ENCODE results near the gene TRPC5OS. TPM values are rescaled to one million over a fixed set of nuclear protein-coding genes. Genes with fewer than 3 reads are reported as not detected.
A peak's percentile ranks its signal among the peaks of the same experiment; 100 is the strongest.

TRPC5OS gene
- total RNA-seq, 1 donor from 2014 or later, result not detected

DNA sequence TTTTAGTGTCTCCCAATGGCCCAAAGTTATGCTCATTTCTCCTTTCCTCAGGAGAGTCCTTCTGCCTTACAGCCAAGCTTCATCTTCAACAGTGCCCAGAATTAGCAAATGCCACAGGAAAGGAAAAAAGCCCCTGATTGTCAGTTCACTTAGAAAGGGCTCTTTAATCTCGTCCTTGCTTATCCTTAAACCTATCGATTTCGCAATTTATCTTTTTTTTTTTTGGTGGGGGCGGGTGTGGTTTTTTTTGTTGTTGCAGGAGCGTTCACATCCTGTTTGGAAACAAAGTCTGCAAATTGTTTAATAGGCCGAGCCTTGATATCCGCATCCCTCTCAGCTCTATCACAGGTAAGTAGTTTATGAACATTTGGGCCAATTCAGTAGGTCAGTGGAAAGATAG is 20.2 kb downstream of the TRPC5OS start:
- no peak for DNase-seq (ENCODE audit: low read depth)

DNA sequence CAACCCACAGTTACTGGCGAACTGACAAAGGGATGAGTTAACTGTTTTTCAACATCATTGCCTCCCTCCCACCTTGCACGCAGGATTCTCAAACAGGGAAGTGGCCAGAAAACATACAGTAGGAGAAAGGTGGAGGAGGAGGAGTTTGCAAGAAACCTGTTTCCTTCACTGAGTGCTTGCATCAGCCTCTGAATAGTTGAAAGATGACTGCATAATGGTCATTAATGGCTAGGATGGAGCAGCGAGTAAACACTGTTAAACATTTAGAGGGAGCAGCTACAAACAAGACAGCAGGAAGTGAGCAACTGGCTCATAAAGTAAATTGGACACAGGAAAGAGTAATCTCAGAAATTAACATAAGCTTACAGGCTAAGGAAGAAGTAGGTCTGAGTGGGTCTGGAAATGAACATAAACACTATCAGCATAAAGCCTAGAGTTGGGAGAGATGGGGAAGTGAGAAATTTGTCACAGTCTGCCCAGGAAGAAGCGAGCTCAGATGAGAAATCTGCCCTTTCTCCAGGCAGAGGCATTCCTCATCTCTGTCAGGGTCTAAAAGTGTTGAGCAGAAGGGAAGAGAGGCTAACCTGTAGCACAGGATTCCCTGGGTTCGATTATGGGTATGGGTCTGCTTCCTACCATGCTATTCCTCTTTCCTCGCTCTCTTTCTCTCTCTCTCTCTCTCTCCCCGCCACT is 38.6 kb downstream of the TRPC5OS start:
- peak; percentile 78 for DNase-seq (ENCODE audit: low read depth)

DNA sequence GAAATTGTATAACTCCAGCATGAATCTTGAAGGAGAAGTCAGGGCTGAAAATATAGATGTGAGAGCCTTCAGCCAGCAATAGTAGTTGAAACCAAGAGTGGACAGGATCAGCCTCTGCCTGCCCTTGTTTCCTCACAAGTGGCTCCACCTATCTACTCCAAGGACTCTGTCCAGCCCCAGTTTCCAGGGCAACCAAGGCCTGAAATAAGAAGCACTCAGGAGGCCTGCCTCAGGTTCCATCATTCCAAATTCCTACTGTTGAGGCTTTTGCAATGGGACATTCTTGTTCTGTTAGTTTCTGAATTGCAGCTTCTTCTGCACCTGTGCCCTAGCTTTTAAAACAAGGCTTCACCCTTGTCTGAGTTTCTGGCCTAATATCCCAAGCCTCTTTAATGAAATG is 41.6 kb downstream of the TRPC5OS start:
- no peak for DNase-seq (ENCODE audit: low read depth)

DNA sequence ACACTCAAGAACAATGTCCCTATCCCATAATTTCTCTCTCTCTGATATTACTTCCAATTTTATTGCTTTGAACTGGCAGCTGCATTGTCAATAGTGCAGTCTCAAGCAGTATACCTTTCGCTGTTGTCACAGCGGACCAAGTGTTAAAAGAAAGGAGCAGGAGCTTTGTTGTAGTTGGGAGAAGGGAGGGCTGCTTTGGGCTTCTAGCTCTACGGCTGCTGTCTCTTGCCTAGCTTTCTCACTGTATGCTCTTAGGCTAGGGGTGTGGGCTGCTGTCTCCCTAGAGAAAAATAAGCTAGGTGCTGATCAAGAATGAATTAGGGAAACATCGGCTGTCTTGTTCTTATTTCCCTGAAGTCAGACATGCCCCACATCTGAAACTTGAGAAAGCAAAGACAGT is 52.5 kb downstream of the TRPC5OS start:
- no peak for DNase-seq (ENCODE audit: low read depth)

Other genes starting within 250 kb of the TRPC5OS start
- 36.8 and 47.7 TPM in 2 replicates for gene ALG13, start 195.0 kb upstream of the TRPC5OS start, total RNA-seq
- not detected in 2 replicates for gene TRPC5, start 206.6 kb downstream of the TRPC5OS start, total RNA-seq
- not detected in 2 replicates for gene RTL4, start 206.8 kb downstream of the TRPC5OS start, total RNA-seq